ENCODE measurements around the gene MORF4L2.
A peak's percentile ranks its signal among the peaks of the same experiment; 100 is the strongest.
"Not testable (repeated sequence)": the region's sequence is repeated elsewhere in the genome, so short reads cannot be mapped to it uniquely, and the experiment has no call there.

Gene MORF4L2

DNA sequence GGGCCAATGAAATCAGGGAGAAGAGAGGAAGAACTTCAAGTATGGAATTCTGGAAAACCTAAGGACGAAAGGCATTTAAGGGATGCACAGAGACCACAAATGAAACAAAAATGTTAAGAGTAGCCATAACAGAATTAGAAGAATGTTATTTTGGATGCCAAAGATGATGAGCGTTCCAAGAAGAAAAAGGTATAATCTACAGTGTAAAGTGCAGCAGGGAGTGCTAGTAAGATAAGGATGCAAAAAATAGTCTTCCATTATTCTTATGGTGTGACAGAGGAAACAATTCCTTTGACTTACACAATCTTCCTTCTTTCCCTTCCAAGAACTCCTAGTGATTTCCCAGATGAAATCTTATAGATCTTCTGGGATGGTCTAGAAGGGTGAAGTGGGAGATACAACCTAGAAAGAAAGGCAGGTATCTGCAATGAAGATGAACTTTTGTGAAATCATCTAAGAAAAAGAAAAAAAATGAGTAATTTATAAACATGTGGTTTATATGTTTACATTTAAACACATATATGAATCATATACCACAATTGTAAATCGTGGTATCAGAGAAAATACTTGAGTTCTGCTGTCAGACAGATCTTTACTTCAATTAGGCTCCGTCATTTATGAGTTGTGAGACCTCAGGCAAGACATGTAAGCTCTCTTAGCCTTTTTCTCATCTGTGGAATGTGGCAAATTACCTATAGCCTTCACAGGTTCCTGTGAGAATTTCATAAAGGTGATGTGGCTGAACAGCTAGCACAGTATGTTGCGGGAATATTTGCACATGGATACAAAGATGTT, 8.1 kb downstream of the MORF4L2 start:
- no peak for DNase-seq

- no peak for DNase-seq
Observed at GRCh38 chrX:103674531-103675454, 11.7 kb downstream of the MORF4L2 start.

GRCh38 chrX:103669745-103670144, 16.8 kb downstream of the MORF4L2 start:
- no peak for DNase-seq

GRCh38 chrX:103666202-103667107, 20.0 kb downstream of the MORF4L2 start:
- DNase-seq = no peak

- peak; percentile 26 for DNase-seq
Observed at GRCh38 chrX:103663981-103664762, 22.3 kb downstream of the MORF4L2 start.

DNA sequence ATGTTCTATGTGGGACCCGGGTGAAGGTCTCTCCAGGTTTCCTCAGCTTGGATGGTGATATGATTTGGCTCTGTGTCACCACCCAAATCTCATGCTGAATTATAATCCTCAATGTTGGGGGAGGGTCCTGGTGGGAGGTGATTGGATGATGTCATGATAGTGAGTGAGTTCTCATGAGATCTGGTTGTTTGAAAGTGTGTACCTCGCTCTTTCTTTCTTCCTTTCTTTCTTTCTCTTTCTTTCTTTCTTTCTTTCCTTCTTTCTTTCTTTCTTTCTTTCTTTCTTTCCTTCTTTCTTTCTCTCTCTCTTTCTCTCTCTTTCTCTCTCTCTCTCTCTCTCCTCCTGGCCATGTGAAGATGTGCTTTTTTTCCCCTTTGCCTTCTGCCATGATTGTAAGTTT, 27.0 kb downstream of the MORF4L2 start:
- not testable (repeated sequence) for DNase-seq

GRCh38 chrX:103658681-103659433, 27.6 kb downstream of the MORF4L2 start:
- no peak for DNase-seq

DNA sequence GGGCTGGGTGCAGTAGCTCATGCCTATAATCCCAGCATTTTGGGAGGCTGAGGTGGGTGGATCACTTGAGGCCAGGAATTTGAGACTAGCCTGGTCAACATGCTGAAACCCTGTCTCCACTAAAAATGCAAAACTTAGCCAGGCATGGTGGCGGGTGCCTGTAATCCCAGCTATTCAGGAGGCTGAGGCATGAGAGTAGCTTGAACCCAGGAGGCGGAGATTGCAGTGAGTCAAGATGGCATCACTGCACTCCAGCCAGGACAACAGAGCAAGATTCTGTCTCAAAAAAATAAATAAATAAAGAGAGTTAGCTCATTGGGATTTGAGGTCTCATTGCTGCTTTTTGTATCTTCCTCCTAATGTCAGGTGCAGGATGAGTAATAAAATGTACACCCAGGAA, 29.4 kb downstream of the MORF4L2 start:
- not testable (repeated sequence) for DNase-seq

GRCh38 chrX:103656617-103657016, 29.9 kb downstream of the MORF4L2 start:
- DNase-seq = no peak

GRCh38 chrX:103655230-103656000, 31.1 kb downstream of the MORF4L2 start:
- not testable (repeated sequence) for DNase-seq

- DNase-seq = no peak
Observed at GRCh38 chrX:103651151-103651773, 35.2 kb downstream of the MORF4L2 start.

- DNase-seq = no peak
Observed at GRCh38 chrX:103647630-103648029, 38.9 kb downstream of the MORF4L2 start.

DNA sequence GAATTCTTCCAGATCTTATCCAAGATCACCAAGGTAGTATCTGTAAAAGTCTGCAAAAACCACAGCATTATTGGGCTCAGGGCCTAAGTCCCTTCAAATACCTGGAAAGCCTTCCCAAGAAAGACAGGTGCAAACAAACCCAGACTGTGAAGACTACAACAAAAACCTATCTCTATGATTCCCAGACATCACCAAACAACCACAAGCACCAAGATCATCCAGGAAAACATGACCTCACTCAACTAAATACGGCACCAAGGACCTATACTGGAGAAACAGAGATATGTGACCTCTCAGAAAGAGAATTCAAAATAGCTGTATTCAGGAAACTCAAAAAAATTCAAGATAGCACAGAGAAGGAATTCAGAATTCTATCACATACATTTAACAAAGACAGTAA, 42.4 kb downstream of the MORF4L2 start:
- DNase-seq = no peak

DNA sequence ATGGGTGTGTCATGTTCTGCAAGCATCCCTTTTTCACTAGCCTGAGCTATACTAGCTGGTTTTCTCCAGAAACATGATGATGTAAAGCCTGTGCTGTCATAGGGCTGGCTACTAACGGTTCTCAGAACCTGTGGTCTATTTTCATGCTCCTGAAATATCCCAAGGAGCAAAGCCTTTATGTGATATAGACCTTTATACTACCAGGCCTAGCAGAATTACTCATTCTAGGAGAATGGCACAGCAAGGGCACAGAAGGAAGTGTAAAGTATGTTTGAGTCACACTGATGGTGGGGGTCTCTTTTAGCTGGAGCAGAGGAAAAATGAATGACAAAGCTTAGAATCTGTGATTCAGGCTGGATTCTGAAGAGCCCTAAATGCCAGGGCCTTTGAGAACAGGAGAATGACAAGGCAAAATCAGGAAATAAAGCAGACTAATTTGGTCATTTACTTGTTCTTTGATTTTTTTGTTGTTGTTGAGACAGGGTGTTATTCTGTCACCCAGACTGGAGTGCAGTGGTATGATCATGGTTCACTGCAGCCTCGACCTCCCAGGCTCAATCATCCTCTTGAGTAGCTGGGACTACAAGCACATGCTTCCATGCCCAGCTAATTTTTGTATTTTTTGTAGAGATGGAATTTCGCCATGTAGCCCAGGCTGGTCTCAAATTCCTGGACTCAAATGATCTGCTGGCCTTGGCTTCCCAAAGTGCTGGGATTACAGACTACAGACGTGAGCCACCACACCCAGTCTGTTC, 45.9 kb downstream of the MORF4L2 start:
- DNase-seq = no peak

GRCh38 chrX:103638479-103639346, 47.8 kb downstream of the MORF4L2 start:
- peak; percentile 82 for DNase-seq

DNA sequence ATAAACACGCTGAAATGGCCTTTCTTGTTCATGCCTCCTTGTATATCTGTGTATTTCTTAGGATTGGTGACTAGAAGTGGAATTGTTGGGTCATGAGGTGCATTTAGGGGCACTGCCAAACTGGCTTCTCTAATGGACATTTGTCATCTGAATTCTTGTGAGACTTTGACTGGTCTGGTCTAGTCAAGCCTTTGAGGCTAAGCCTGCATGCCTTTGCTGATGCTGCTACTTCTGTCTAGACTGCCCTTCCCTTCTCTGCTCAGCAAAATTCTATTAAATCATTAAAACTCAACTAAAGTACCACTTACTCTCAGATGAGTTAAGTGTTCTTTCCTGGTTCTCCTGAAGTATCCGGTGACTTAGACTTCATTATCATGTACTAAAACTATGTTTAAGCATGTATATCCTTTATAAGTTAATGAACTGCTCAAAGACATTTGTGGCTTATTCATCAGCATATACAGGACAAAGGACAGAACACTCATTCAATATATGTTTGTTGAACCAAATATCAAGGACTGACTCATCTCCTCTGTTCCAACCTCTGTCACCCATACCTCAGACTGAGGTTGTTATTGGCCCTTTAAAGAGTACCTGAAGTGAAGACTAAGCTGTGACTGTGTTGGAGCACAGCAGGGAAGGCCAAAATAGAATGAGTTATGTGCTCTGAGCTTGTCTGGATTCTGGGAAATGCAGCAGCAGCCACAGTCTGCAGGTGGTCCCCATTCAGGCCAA, 48.7 kb downstream of the MORF4L2 start:
- no peak for DNase-seq

DNA sequence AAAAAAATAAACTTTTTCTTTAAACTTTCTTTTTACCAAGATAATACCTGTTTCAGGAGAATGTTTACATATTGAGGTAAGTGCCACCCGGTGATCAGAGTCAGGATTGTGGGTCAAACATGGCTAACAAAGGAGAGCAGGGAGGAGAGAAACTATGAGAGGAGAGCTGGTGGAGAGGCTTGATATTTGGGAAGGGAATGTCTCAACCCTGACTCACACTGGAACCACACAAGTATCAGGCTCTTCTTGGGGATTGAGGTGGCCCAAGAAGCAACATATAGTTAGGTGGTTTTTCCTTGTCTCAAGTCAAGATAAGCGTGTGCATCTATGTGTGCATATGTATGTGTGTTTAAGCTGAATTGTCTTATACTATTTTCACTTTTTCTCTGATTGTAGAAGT, 51.1 kb downstream of the MORF4L2 start:
- DNase-seq = no peak

Measured in eye (tissue), 1 donor.